SK-N-SH treated with all-trans-retinoic acid at 6 μM for 48 hours (cell line): ENCODE results near the gene CDK5R1.

Experiments used
- ESRRG ChIP-seq: fragments of 250-450 bp; sonication (Bioruptor Pico); IDR thresholded peaks from 2 replicates; pipeline ENCODE4 v1.6.1; 2021; ENCODE audit warnings: mild to moderate bottlenecking
- TSHZ2 ChIP-seq: fragments of 250-450 bp; sonication (Bioruptor Pico); IDR thresholded peaks from 2 replicates; pipeline ENCODE4 v1.5.0; 2020; ENCODE audit warnings: mild to moderate bottlenecking, moderate library complexity

- TF ChIP-seq ESRRG (CRISPR knock-in tag) (no peak), TSHZ2 (no peak)
Observed at GRCh38 chr17:32493571-32493970, 6.8 kb downstream of the CDK5R1 start.
